Measurements from ENCODE around the gene GTF2E1. TPM values are rescaled to one million over a fixed set of nuclear protein-coding genes. Genes with fewer than 3 reads are reported as not detected.

Gene GTF2E1
- polyA plus RNA-seq, 3 donors, result 6.1 to 7.9 (median 6.9) TPM

- no peak overlapping the region for H3K4me3 Mint-ChIP-seq
- no peaks in the 10 kb centered on the region for H3K79me2 ChIP-seq (ENCODE audit: insufficient read depth, low read length)
Measured at GRCh38 chr3:120823156-120823555, 80.6 kb downstream of the GTF2E1 start.

GRCh38 chr3:120824613-120825012, 82.1 kb downstream of the GTF2E1 start:
- Mint-ChIP-seq H3K4me3 (no peak overlapping the region), H3K27ac (no peak overlapping the region), H3K36me3 (no peaks in the 10 kb centered on the region), H3K4me1 (no peaks in the 10 kb centered on the region), H3K27me3 (ENCODE audit: low read depth in 3 of 3) (peaks cover 2 to 9% (median 2%) of the 10 kb centered on the region in 3 donors), H3K9me3 (peaks cover 0 to 2% (median 0%) of the 10 kb centered on the region in 7 donors)
- Histone ChIP-seq H2AFZ (ENCODE audit: insufficient read depth, low read depth, low read length, poor library complexity, severe bottlenecking) (no peak overlapping the region), H3K79me2 (ENCODE audit: insufficient read depth, low read length) (no peaks in the 10 kb centered on the region), H3K4me1 (ENCODE audit: control insufficient read depth in 1 of 2, insufficient read depth in 2 of 2, low read length in 2 of 2) (no peaks in the 10 kb centered on the region), H3K27ac (ENCODE audit: low read depth in 1 of 2, low read length in 2 of 2) (no peak overlapping the region), H3K9ac (ENCODE audit: insufficient read depth, low read length, poor library complexity, severe bottlenecking) (no peak overlapping the region), H4K20me1 (ENCODE audit: insufficient read depth, low read length) (no peaks in the 10 kb centered on the region), H3K27me3 (ENCODE audit: control insufficient read depth in 2 of 2, insufficient read depth in 2 of 2, low read length in 2 of 2) (no peaks in the 10 kb centered on the region), H3K4me3 (replicated peaks in 1 of 3; ENCODE audit: low read depth in 2 of 3, low read length in 3 of 3) (no peak overlapping the region), H3K36me3 (replicated peaks in 1 of 2; ENCODE audit: control insufficient read depth in 1 of 2, insufficient read depth in 2 of 2, low read length in 2 of 2) (no peaks in the 10 kb centered on the region), H3K4me2 (replicated peaks; ENCODE audit: extremely low read depth, low read length, poor library complexity, severe bottlenecking) (no peak overlapping the region), H3K9me3 (replicated peaks in 1 of 2; ENCODE audit: control insufficient read depth in 1 of 2, insufficient read depth in 1 of 2, low read length in 2 of 2) (no peaks in the 10 kb centered on the region)
- TF ChIP-seq CTCF (IDR thresholded peaks at IDR 0.05), result no peak
- no CpG with 5 or more reads among the region's 1 CpG for WGBS (ENCODE audit: insufficient coverage)
- intact Hi-C loops (cut with micrococcal nuclease), result no loop called here
- DNase-seq, result no peak

More at GRCh38 chr3:120823156-120823555, 80.6 kb downstream of the GTF2E1 start:
- Histone ChIP-seq H3K4me1 (ENCODE audit: control insufficient read depth in 1 of 2, insufficient read depth in 2 of 2, low read length in 2 of 2) (no peaks in the 10 kb centered on the region), H2AFZ (ENCODE audit: insufficient read depth, low read depth, low read length, poor library complexity, severe bottlenecking) (no peak overlapping the region), H3K4me3 (replicated peaks in 1 of 3; ENCODE audit: low read depth in 2 of 3, low read length in 3 of 3) (no peak overlapping the region), H3K27ac (ENCODE audit: low read depth in 1 of 2, low read length in 2 of 2) (no peak overlapping the region), H3K4me2 (replicated peaks; ENCODE audit: extremely low read depth, low read length, poor library complexity, severe bottlenecking) (no peak overlapping the region), H3K9me3 (replicated peaks in 1 of 2; ENCODE audit: control insufficient read depth in 1 of 2, insufficient read depth in 1 of 2, low read length in 2 of 2) (no peaks in the 10 kb centered on the region), H3K9ac (ENCODE audit: insufficient read depth, low read length, poor library complexity, severe bottlenecking) (no peak overlapping the region), H3K27me3 (ENCODE audit: control insufficient read depth in 2 of 2, insufficient read depth in 2 of 2, low read length in 2 of 2) (no peaks in the 10 kb centered on the region), H4K20me1 (ENCODE audit: insufficient read depth, low read length) (no peaks in the 10 kb centered on the region), H3K36me3 (replicated peaks in 1 of 2; ENCODE audit: control insufficient read depth in 1 of 2, insufficient read depth in 2 of 2, low read length in 2 of 2) (no peaks in the 10 kb centered on the region)
- Mint-ChIP-seq H3K27me3 (ENCODE audit: low read depth in 3 of 3) (peaks cover 2 to 11% (median 2%) of the 10 kb centered on the region in 3 donors), H3K4me1 (no peaks in the 10 kb centered on the region), H3K9me3 (peaks cover 0 to 2% (median 0%) of the 10 kb centered on the region in 7 donors), H3K27ac (no peak overlapping the region), H3K36me3 (no peaks in the 10 kb centered on the region)
- DNase-seq, result no peak
- TF ChIP-seq CTCF (IDR thresholded peaks at IDR 0.05), result no peak
- WGBS (ENCODE audit: insufficient coverage), result 84% methylated on average over 3 of the region's 3 CpGs
- intact Hi-C loops (cut with micrococcal nuclease), result no loop called here

All from CD14-positive monocyte (primary cell).